SK-N-SH (cell line): ENCODE data around the gene GLRX5. TPM values are rescaled to one million over a fixed set of nuclear protein-coding genes. Genes with fewer than 3 reads are reported as not detected.

Experiments
- CTCF ChIA-PET: fragments of 300-600, 350-600 bp; formaldehyde crosslinking; extraction: SDS; loops from one replicate; lab custom pipeline; 2021; lab: Yijun Ruan, JAX
- POLR2A ChIA-PET: fragments of 350-600 bp; sonication (Branson Sonifier 250); formaldehyde crosslinking; extraction: SDS; loops from one replicate; lab custom pipeline; 2020; ENCODE audit warnings: antibody characterized with exemption, inconsistent platforms; lab: Yijun Ruan, JAX
- DNase-seq: peaks from one replicate; pipeline ENCODE4 v3.0.0; 2012
- H2AFZ ChIP-seq: fragments of 200-600 bp; sonication (generic); 2 replicates; pipeline ENCODE4 v1.8.1; 2016; ENCODE audit warnings: antibody characterized with exemption, mild to moderate bottlenecking, low read depth
- H3F3A ChIP-seq: fragments of 200-600 bp; sonication (generic); replicated peaks from 2 replicates; pipeline ENCODE3; 2016; ENCODE audit warnings: antibody characterized with exemption, mild to moderate bottlenecking; ENCODE audit not compliant: insufficient read depth
- H3K27ac ChIP-seq, 2 experiments: fragments of 200-500 bp in 1 of 2; fragments of 200-600 bp in 1 of 2; sonication (Bioruptor generic) in 1 of 2; sonication (generic), shearing (Covaris generic) in 1 of 2; 2 replicates each; pipeline versions ENCODE4 v1.5.1 to v1.6.1; 2014 to 2016; ENCODE audit warnings: low read depth in 2 of 2, inconsistent platforms in 1 of 2, low read length in 1 of 2, mild to moderate bottlenecking in 1 of 2, mixed read lengths in 1 of 2
- H3K27me3 ChIP-seq: fragments of 200-600 bp; sonication (generic), shearing (Covaris generic); 2 replicates; pipeline ENCODE4 v1.6.1; 2016; ENCODE audit warnings: mixed run types; ENCODE audit not compliant: insufficient read depth
- H3K36me3 ChIP-seq, 2 experiments: fragments of 200-500 bp in 1 of 2; fragments of 200-600 bp in 1 of 2; sonication (Bioruptor generic) in 1 of 2; sonication (generic) in 1 of 2; replicated peaks in 1 of 2; 2 replicates each; pipeline versions ENCODE3 to v1.5.1; 2014 to 2016; ENCODE audit warnings: low read length in 1 of 2, mild to moderate bottlenecking in 1 of 2; ENCODE audit not compliant: insufficient read depth in 2 of 2, control insufficient read depth in 1 of 2
- H3K4me1 ChIP-seq, 2 experiments: fragments of 200-500 bp in 1 of 2; fragments of 200-600 bp in 1 of 2; sonication (Bioruptor generic) in 1 of 2; sonication (generic), shearing (Covaris generic) in 1 of 2; 2 replicates each; pipeline versions ENCODE4 v1.5.1 to v1.6.1; 2014 to 2016; ENCODE audit warnings: low read depth in 1 of 2, low read length in 1 of 2, mixed run types in 1 of 2; ENCODE audit not compliant: insufficient read depth in 2 of 2, control insufficient read depth in 1 of 2
- H3K4me2 ChIP-seq: fragments of 200-600 bp; sonication (generic), shearing (Covaris generic); 2 replicates; pipeline ENCODE4 v1.6.1; 2017; ENCODE audit warnings: mixed run types
- H3K4me3 ChIP-seq, 2 experiments: fragments of 200-500 bp in 1 of 2; fragments of 200-600 bp in 1 of 2; sonication (Bioruptor generic) in 1 of 2; sonication (generic), shearing (Covaris generic) in 1 of 2; 2 replicates each; pipeline versions ENCODE4 v1.5.1 to v1.8.1; 2014 to 2016; ENCODE audit warnings: low read depth in 2 of 2, inconsistent platforms in 1 of 2, low read length in 1 of 2, mild to moderate bottlenecking in 1 of 2, mixed read lengths in 1 of 2, moderate library complexity in 1 of 2
- H3K79me2 ChIP-seq: fragments of 200-600 bp; sonication (generic); 2 replicates; pipeline ENCODE4 v1.8.1; 2017; ENCODE audit warnings: mild to moderate bottlenecking; ENCODE audit not compliant: insufficient read depth
- H3K9ac ChIP-seq: fragments of 200-600 bp; sonication (generic); 2 replicates; pipeline ENCODE4 v1.6.1; 2017; ENCODE audit warnings: mixed run types
- H3K9me2 ChIP-seq: fragments of 200-600 bp; sonication (generic); 2 replicates; pipeline ENCODE4 v1.6.1; 2017; ENCODE audit warnings: mixed run types
- H3K9me3 ChIP-seq: fragments of 200-600 bp; sonication (generic); 2 replicates; pipeline ENCODE4 v1.6.1; 2017; ENCODE audit warnings: mixed run types, mild to moderate bottlenecking, moderate library complexity
- H4K20me1 ChIP-seq: fragments of 200-600 bp; sonication (generic); 2 replicates; pipeline ENCODE4 v1.6.1; 2017; ENCODE audit warnings: mild to moderate bottlenecking, mixed run types; ENCODE audit not compliant: insufficient read depth
- FOSL2 ChIP-seq: IDR thresholded peaks from 2 replicates; pipeline ENCODE4 v1.4.0; 2012; ENCODE audit warnings: low read depth, mild to moderate bottlenecking, moderate library complexity, borderline replicate concordance
- GABPA ChIP-seq: IDR thresholded peaks from 2 replicates; pipeline ENCODE4 v1.4.0; 2012; ENCODE audit warnings: low read depth, mild to moderate bottlenecking
- JUND ChIP-seq: IDR thresholded peaks from 2 replicates; pipeline ENCODE4 v1.4.0; 2012
- NRF1 ChIP-seq: IDR thresholded peaks from 2 replicates; pipeline ENCODE4 v1.6.1; 2012; ENCODE audit warnings: low read depth, mild to moderate bottlenecking, low read length
- RAD21 ChIP-seq: IDR thresholded peaks from 2 replicates; pipeline ENCODE4 v1.6.1; 2012; ENCODE audit warnings: mild to moderate bottlenecking, low read length
- SMC3 ChIP-seq: IDR thresholded peaks from 2 replicates; pipeline ENCODE4 v1.6.1; 2012; ENCODE audit warnings: low read depth, low read length, improper control_type of control experiment
- TCF12 ChIP-seq: IDR thresholded peaks from 2 replicates; pipeline ENCODE4 v1.4.0; 2012
- WGBS: methylation state at CpG from one replicate; pipeline ENCODE4 v1.1.6; 2017; ENCODE audit warnings: low lambda C conversion rate; 5-methylcytosine and 5-hydroxymethylcytosine counted together
- polyA plus RNA-seq, 3 experiments: library from polyadenylated mRNA; depleted of rRNA; stranded (reverse); fragments of >200 nt; gene quantifications; 2 replicates each; pipeline ENCODE4 v1.2.3, GENCODE V29; 2012
- TF ChIP-seq, protein P1 (sequence below): IDR thresholded peaks from 2 replicates; pipeline ENCODE4 v1.4.0; 2012; ENCODE audit warnings: low read depth
- TF ChIP-seq, protein P2 (sequence below): fragments of 150-350 bp; IDR thresholded peaks from 2 replicates; pipeline ENCODE4 v1.6.1; 2016; ENCODE audit warnings: mild to moderate bottlenecking, low read depth, low read length
- TF ChIP-seq, protein P3 (sequence below): fragments of 200-600 bp; sonication (generic); IDR thresholded peaks from 2 replicates; pipeline ENCODE4 v1.6.1; 2017; ENCODE audit warnings: antibody characterized with exemption, mild to moderate bottlenecking, moderate library complexity
- TF ChIP-seq, protein P4 (sequence below): fragments of 150-350 bp; IDR thresholded peaks from 2 replicates; pipeline ENCODE4 v1.6.1; 2017; ENCODE audit warnings: antibody characterized with exemption, low read length, low read depth, borderline replicate concordance

The GLRX5 gene
- polyA plus RNA-seq, 1 of the 3 experiments (the other 2 are of a cell fraction), result 29.1 TPM

DNA sequence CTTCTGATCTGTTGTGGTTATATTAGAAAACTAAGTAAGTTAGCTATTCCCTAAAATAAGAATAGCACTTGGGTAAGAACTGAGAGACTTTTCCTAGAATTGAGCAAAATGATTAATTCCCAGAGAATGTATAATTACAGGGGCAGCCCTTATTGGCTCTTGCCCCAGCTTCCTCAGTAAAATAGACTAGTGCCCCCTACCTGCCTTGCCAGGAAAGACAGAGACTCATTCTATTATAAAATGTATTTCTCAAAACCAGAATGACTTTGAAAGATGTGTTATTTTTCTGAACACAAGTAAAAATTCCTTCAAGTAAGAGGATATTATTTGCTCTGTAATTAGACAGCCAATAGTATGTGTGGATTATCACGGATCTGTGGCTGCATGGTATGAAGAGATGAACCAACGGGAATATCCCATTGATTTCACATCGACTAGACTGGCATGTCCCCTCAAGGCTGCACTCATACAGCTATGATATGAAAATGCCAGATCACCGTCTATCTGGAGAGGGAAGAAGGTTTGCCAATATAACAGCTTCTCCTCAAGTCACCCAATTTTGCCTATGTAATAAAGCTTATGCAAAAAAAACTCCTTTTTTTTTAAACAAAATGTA, 7.4 kb upstream of the GLRX5 start:
- Histone ChIP-seq H3K36me3 (peaks cover 11 to 19% of the 10 kb centered on the region in 2 experiments), H2AFZ (no peak overlapping the region), H3K9me3 (no peaks in the 10 kb centered on the region), H4K20me1 (peaks cover 12% of the 10 kb centered on the region; the same call in 1 of the 2 replicates), H3K4me3 (peak overlapping the region in 1 of 2 experiments; percentile 39; a peak in 1 of 4 replicates), H3K9me2 (no peaks in the 10 kb centered on the region), H3K79me2 (peaks cover 46% of the 10 kb centered on the region), H3K9ac (no peak overlapping the region; the same call in 1 of the 2 replicates), H3F3A (peaks cover 23% of the 10 kb centered on the region), H3K4me1 (peaks cover 16 to 39% of the 10 kb centered on the region in 2 experiments), H3K27ac (peak overlapping the region; percentile 36 to 79; a peak in 2 of 4 replicates), H3K4me2 (peak overlapping the region; percentile 39; the same call in 1 of the 2 replicates), H3K27me3 (no peaks in the 10 kb centered on the region)
- peak; percentile 59 for DNase-seq
- WGBS, result 51% methylated on average over 4 of the region's 4 CpGs
- TF ChIP-seq FOSL2, result peak; percentile 53; the same call in 1 of the 2 replicates
- TF ChIP-seq JUND, result peak; percentile 43; the same call in 1 of the 2 replicates
- TF ChIP-seq, protein P1, sequence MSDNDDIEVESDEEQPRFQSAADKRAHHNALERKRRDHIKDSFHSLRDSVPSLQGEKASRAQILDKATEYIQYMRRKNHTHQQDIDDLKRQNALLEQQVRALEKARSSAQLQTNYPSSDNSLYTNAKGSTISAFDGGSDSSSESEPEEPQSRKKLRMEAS, result no peak
- no peak for TF ChIP-seq TCF12
- TF ChIP-seq, protein P2, sequence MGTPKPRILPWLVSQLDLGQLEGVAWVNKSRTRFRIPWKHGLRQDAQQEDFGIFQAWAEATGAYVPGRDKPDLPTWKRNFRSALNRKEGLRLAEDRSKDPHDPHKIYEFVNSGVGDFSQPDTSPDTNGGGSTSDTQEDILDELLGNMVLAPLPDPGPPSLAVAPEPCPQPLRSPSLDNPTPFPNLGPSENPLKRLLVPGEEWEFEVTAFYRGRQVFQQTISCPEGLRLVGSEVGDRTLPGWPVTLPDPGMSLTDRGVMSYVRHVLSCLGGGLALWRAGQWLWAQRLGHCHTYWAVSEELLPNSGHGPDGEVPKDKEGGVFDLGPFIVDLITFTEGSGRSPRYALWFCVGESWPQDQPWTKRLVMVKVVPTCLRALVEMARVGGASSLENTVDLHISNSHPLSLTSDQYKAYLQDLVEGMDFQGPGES, result no peak
- peak; percentile 70 for TF ChIP-seq SMC3
- no peak for TF ChIP-seq GABPA
- TF ChIP-seq RAD21, result peak; percentile 81
- TF ChIP-seq, protein P3, sequence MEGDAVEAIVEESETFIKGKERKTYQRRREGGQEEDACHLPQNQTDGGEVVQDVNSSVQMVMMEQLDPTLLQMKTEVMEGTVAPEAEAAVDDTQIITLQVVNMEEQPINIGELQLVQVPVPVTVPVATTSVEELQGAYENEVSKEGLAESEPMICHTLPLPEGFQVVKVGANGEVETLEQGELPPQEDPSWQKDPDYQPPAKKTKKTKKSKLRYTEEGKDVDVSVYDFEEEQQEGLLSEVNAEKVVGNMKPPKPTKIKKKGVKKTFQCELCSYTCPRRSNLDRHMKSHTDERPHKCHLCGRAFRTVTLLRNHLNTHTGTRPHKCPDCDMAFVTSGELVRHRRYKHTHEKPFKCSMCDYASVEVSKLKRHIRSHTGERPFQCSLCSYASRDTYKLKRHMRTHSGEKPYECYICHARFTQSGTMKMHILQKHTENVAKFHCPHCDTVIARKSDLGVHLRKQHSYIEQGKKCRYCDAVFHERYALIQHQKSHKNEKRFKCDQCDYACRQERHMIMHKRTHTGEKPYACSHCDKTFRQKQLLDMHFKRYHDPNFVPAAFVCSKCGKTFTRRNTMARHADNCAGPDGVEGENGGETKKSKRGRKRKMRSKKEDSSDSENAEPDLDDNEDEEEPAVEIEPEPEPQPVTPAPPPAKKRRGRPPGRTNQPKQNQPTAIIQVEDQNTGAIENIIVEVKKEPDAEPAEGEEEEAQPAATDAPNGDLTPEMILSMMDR, result peak; percentile 90
- ChIA-PET POLR2A (interaction anchor here (0.6 to 1.3 kb wide), 5 partner anchors 9 to 623 kb away, joined by 3 to 4 read pairs (median 3); no protein-coding TSS in a partner anchor), CTCF (interaction anchor here (0.6 to 15.5 kb wide), 42 partner anchors 8 to 566 kb away, joined by 3 to 254 read pairs (median 4); partner anchors contain the start of gene SYNE3)

DNA sequence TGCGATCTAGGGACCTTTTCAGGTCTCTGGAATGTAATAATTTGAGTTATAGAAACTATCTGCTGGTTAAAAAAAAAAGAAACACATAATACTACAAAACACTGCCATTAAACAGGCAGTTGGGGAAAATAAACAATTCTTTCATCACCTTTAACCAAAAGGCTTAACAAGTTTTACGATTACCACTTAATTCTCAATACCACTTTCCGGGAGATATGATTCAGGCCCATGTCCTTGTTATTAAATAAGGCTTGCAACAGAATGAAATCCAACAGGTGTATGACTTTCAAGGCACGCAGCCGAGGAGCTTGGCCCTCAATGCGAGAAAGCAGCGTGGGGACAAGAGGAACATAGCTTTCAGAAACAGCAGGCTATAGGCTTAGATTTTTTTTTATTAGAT, 5.6 kb upstream of the GLRX5 start:
- peaks cover 63% of the 10 kb centered on the region for H3K79me2 ChIP-seq
- H3F3A ChIP-seq, result peaks cover 18% of the 10 kb centered on the region
- no peak overlapping the region for H3K4me3 ChIP-seq
- no peaks in the 10 kb centered on the region for H3K27me3 ChIP-seq
- H3K9ac ChIP-seq, result no peak overlapping the region
- peak overlapping the region in 1 of 2 experiments; percentile 21; a peak in 1 of 4 replicates for H3K27ac ChIP-seq
- WGBS, result 94% methylated on average over 7 of the region's 7 CpGs
- peaks cover 18 to 21% of the 10 kb centered on the region in 2 experiments for H3K36me3 ChIP-seq
- no peaks in the 10 kb centered on the region for H3K9me3 ChIP-seq
- DNase-seq, result no peak
- TF ChIP-seq, protein P4, sequence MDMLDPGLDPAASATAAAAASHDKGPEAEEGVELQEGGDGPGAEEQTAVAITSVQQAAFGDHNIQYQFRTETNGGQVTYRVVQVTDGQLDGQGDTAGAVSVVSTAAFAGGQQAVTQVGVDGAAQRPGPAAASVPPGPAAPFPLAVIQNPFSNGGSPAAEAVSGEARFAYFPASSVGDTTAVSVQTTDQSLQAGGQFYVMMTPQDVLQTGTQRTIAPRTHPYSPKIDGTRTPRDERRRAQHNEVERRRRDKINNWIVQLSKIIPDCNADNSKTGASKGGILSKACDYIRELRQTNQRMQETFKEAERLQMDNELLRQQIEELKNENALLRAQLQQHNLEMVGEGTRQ, result no peak
- TF ChIP-seq FOSL2, result no peak
- no peak for TF ChIP-seq NRF1
- no peak overlapping the region for H3K4me2 ChIP-seq
- CTCF ChIA-PET, result interaction anchor here (1.3 to 15.5 kb wide), 2 partner anchors 85 to 97 kb away, joined by 3 to 254 read pairs; no protein-coding TSS in a partner anchor
- no peaks in the 10 kb centered on the region for H3K9me2 ChIP-seq
- H3K4me1 ChIP-seq, result peaks cover 22 to 28% of the 10 kb centered on the region in 2 experiments
- POLR2A ChIA-PET, result no interaction called here
- H4K20me1 ChIP-seq, result peaks cover 14% of the 10 kb centered on the region; the same call in 1 of the 2 replicates
- no peak overlapping the region for H2AFZ ChIP-seq
